SK-N-SH treated with all-trans-retinoic acid at 6 μM for 48 hours (cell line): Measurements from ENCODE around the gene EEFSEC.

Source experiments
- ATAC-seq: fragments of 200-7000 bp; cut with Tn5 transposase; 3 replicates; pipeline ENCODE4 v1.9.1; 2020; ENCODE audit warnings: mild to moderate bottlenecking, moderate library complexity
- ARNTL ChIP-seq: fragments of 450-650 bp; formaldehyde crosslinking; IDR thresholded peaks from 2 replicates; pipeline ENCODE4 v1.5.0; 2020; ENCODE audit warnings: low read depth, mild to moderate bottlenecking, moderate library complexity, borderline replicate concordance
- BACH2 ChIP-seq: fragments of 250-450 bp; sonication (Bioruptor Pico); IDR thresholded peaks from 2 replicates; pipeline ENCODE4 v1.9.0; 2021; ENCODE audit warnings: mild to moderate bottlenecking, borderline replicate concordance
- CREB5 ChIP-seq: fragments of 250-450 bp; sonication (Bioruptor Pico); IDR thresholded peaks from 2 replicates; pipeline ENCODE4 v1.5.1; 2020; ENCODE audit warnings: low read depth, mild to moderate bottlenecking, moderate library complexity
- CSDC2 ChIP-seq: fragments of 250-450 bp; sonication (Bioruptor Pico); IDR thresholded peaks from 2 replicates; pipeline ENCODE4 v1.5.0; 2020; ENCODE audit warnings: mild to moderate bottlenecking, moderate library complexity
- CSRNP3 ChIP-seq: fragments of 250-450 bp; sonication (Bioruptor Pico); IDR thresholded peaks from 2 replicates; pipeline ENCODE4 v1.5.1; 2021; ENCODE audit warnings: mild to moderate bottlenecking, moderate library complexity
- ESRRG ChIP-seq: fragments of 250-450 bp; sonication (Bioruptor Pico); IDR thresholded peaks from 2 replicates; pipeline ENCODE4 v1.6.1; 2021; ENCODE audit warnings: mild to moderate bottlenecking
- GLIS3 ChIP-seq: fragments of 250-450 bp; sonication (Bioruptor Pico); IDR thresholded peaks from 2 replicates; pipeline ENCODE4 v1.5.0; 2020; ENCODE audit warnings: mild to moderate bottlenecking, moderate library complexity
- ISL1 ChIP-seq: fragments of 250-450 bp; sonication (Bioruptor Pico); IDR thresholded peaks from 2 replicates; pipeline ENCODE4 v2.1.2; 2022; ENCODE audit warnings: mild to moderate bottlenecking, moderate library complexity
- OSR1 ChIP-seq: fragments of 250-450 bp; sonication (Bioruptor Pico); IDR thresholded peaks from 2 replicates; pipeline ENCODE4 v1.8.0; 2022; ENCODE audit warnings: moderate library complexity, mild to moderate bottlenecking, inconsistent platforms
- PPARA ChIP-seq: fragments of 250-450 bp; sonication (Bioruptor Pico); IDR thresholded peaks from 2 replicates; pipeline ENCODE4 v1.5.0; 2020; ENCODE audit warnings: mild to moderate bottlenecking, borderline replicate concordance
- SNAI2 ChIP-seq: fragments of 250-450 bp; sonication (Bioruptor Pico); IDR thresholded peaks from 2 replicates; pipeline ENCODE4 v1.5.0; 2020; ENCODE audit warnings: mild to moderate bottlenecking, moderate library complexity
- TCF4 ChIP-seq: fragments of 250-450 bp; sonication (Bioruptor Pico); IDR thresholded peaks from 2 replicates; pipeline ENCODE4 v1.8.0; 2021; ENCODE audit warnings: mild to moderate bottlenecking, moderate library complexity, borderline replicate concordance
- TOX ChIP-seq: fragments of 250-450 bp; sonication (Bioruptor Pico); IDR thresholded peaks from 2 replicates; pipeline ENCODE4 v1.8.0; 2021; ENCODE audit warnings: mild to moderate bottlenecking, moderate library complexity, borderline replicate concordance
- ZC3H10 ChIP-seq: fragments of 250-450 bp; sonication (Bioruptor Pico); IDR thresholded peaks from 2 replicates; pipeline ENCODE4 v1.5.1; 2021; ENCODE audit warnings: mild to moderate bottlenecking, moderate library complexity
- ZFP3 ChIP-seq: fragments of 250-450 bp; sonication (Bioruptor Pico); IDR thresholded peaks from 2 replicates; pipeline ENCODE4 v1.5.0; 2020; ENCODE audit warnings: mild to moderate bottlenecking, moderate library complexity
- ZFP30 ChIP-seq: fragments of 450-650 bp; formaldehyde crosslinking; IDR thresholded peaks from 2 replicates; pipeline ENCODE4 v1.5.0; 2022; ENCODE audit warnings: mild to moderate bottlenecking, moderate library complexity
- ZNF565 ChIP-seq: fragments of 450-650 bp; formaldehyde crosslinking; conservative IDR thresholded peaks from 2 replicates; pipeline ENCODE4 v1.5.0; 2020; ENCODE audit warnings: low read depth, mild to moderate bottlenecking, moderate library complexity
- ZNF70 ChIP-seq: fragments of 450-650 bp; formaldehyde crosslinking; IDR thresholded peaks from 2 replicates; pipeline ENCODE4 v1.5.0; 2020; ENCODE audit warnings: mild to moderate bottlenecking, moderate library complexity
- ZNF8 ChIP-seq: fragments of 450-650 bp; formaldehyde crosslinking; IDR thresholded peaks from 2 replicates; pipeline ENCODE4 v1.5.0; 2020; ENCODE audit warnings: mild to moderate bottlenecking, moderate library complexity
- TF ChIP-seq, protein P1 (sequence below): fragments of 250-450 bp; sonication (Bioruptor Pico); IDR thresholded peaks from 2 replicates; pipeline ENCODE4 v1.8.0; 2020; ENCODE audit warnings: mild to moderate bottlenecking, moderate library complexity, borderline replicate concordance
- TF ChIP-seq, protein P2 (sequence below): fragments of 250-450 bp; sonication (Bioruptor Pico); IDR thresholded peaks from 2 replicates; pipeline ENCODE4 v1.8.0; 2021; ENCODE audit warnings: low read depth, mild to moderate bottlenecking, moderate library complexity, borderline replicate concordance
- TF ChIP-seq, protein P3 (sequence below): fragments of 250-450 bp; sonication (Bioruptor Pico); IDR thresholded peaks from 2 replicates; pipeline ENCODE4 v1.5.0; 2020; ENCODE audit warnings: mild to moderate bottlenecking, moderate library complexity

The EEFSEC gene

GRCh38 chr3:128329491-128330213, 176.4 kb downstream of the EEFSEC start (continued):
- TF ChIP-seq PPARA (CRISPR knock-in tag), result no peak

GRCh38 chr3:128330214-128330842, 177.0 kb downstream of the EEFSEC start:
- no peak for ATAC-seq

DNA sequence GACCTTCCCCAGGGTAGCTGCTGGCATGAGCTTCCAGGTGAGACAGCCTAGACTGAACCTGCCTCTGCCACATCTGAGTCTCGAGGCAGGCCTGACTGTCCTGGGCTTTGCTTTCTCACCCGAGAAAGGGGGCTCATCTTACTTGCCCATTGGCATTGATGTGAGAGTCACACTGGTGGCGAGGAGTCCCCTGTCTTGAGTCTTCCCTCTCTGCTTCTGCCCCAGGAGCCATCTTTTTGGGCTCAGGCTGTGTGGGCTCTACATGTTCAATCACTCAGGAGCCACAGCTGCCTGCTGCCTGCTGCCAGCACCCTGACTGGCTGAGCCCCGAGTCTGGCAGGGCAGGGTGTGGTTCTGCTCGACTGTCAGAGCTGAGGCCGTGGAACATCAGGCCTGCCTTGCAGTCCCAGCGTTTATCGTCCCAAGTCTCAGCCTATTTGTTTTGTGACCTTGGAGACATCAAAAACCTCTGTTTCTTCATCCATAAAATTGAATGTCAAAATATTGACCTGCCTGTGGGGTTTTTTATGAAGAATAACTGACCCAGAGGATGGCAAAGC, 180.9 kb downstream of the EEFSEC start:
- TF ChIP-seq OSR1 (CRISPR knock-in tag) (no peak), CSRNP3 (CRISPR knock-in tag) (no peak), ESRRG (CRISPR knock-in tag) (no peak), ZNF565 (CRISPR knock-in tag) (no peak), ZNF70 (CRISPR knock-in tag) (no peak), TOX (no peak), ISL1 (CRISPR knock-in tag) (no peak), ZFP30 (CRISPR knock-in tag) (no peak), BACH2 (no peak), CREB5 (CRISPR knock-in tag) (no peak), TCF4 (no peak), SNAI2 (no peak), ZFP3 (CRISPR knock-in tag) (no peak), ZC3H10 (CRISPR knock-in tag) (no peak), CSDC2 (no peak)
- TF ChIP-seq, protein P1, sequence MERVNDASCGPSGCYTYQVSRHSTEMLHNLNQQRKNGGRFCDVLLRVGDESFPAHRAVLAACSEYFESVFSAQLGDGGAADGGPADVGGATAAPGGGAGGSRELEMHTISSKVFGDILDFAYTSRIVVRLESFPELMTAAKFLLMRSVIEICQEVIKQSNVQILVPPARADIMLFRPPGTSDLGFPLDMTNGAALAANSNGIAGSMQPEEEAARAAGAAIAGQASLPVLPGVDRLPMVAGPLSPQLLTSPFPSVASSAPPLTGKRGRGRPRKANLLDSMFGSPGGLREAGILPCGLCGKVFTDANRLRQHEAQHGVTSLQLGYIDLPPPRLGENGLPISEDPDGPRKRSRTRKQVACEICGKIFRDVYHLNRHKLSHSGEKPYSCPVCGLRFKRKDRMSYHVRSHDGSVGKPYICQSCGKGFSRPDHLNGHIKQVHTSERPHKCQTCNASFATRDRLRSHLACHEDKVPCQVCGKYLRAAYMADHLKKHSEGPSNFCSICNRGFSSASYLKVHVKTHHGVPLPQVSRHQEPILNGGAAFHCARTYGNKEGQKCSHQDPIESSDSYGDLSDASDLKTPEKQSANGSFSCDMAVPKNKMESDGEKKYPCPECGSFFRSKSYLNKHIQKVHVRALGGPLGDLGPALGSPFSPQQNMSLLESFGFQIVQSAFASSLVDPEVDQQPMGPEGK (CRISPR knock-in tag), result no peak
- TF ChIP-seq, protein P2, sequence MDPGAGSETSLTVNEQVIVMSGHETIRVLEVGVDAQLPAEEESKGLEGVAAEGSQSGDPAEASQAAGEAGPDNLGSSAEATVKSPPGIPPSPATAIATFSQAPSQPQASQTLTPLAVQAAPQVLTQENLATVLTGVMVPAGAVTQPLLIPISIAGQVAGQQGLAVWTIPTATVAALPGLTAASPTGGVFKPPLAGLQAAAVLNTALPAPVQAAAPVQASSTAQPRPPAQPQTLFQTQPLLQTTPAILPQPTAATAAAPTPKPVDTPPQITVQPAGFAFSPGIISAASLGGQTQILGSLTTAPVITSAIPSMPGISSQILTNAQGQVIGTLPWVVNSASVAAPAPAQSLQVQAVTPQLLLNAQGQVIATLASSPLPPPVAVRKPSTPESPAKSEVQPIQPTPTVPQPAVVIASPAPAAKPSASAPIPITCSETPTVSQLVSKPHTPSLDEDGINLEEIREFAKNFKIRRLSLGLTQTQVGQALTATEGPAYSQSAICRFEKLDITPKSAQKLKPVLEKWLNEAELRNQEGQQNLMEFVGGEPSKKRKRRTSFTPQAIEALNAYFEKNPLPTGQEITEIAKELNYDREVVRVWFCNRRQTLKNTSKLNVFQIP (CRISPR knock-in tag), result no peak
- TF ChIP-seq, protein P3, sequence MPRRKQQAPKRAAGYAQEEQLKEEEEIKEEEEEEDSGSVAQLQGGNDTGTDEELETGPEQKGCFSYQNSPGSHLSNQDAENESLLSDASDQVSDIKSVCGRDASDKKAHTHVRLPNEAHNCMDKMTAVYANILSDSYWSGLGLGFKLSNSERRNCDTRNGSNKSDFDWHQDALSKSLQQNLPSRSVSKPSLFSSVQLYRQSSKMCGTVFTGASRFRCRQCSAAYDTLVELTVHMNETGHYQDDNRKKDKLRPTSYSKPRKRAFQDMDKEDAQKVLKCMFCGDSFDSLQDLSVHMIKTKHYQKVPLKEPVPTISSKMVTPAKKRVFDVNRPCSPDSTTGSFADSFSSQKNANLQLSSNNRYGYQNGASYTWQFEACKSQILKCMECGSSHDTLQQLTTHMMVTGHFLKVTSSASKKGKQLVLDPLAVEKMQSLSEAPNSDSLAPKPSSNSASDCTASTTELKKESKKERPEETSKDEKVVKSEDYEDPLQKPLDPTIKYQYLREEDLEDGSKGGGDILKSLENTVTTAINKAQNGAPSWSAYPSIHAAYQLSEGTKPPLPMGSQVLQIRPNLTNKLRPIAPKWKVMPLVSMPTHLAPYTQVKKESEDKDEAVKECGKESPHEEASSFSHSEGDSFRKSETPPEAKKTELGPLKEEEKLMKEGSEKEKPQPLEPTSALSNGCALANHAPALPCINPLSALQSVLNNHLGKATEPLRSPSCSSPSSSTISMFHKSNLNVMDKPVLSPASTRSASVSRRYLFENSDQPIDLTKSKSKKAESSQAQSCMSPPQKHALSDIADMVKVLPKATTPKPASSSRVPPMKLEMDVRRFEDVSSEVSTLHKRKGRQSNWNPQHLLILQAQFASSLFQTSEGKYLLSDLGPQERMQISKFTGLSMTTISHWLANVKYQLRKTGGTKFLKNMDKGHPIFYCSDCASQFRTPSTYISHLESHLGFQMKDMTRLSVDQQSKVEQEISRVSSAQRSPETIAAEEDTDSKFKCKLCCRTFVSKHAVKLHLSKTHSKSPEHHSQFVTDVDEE (CRISPR knock-in tag), result no peak
- TF ChIP-seq, all 23 proteins: peak for 0
- ATAC-seq, result no peak

More at GRCh38 chr3:128330214-128330842, 177.0 kb downstream of the EEFSEC start:
- TF ChIP-seq CREB5 (CRISPR knock-in tag), result no peak
- no peak for TF ChIP-seq ZC3H10 (CRISPR knock-in tag)
- no peak for TF ChIP-seq OSR1 (CRISPR knock-in tag)
- TF ChIP-seq ESRRG (CRISPR knock-in tag), result no peak
- no peak for TF ChIP-seq ZNF8 (CRISPR knock-in tag)
- TF ChIP-seq ARNTL (CRISPR knock-in tag), result no peak
- TF ChIP-seq ZNF70 (CRISPR knock-in tag), result no peak
- no peak for TF ChIP-seq PPARA (CRISPR knock-in tag)
- no peak for TF ChIP-seq GLIS3 (CRISPR knock-in tag)
- TF ChIP-seq ISL1 (CRISPR knock-in tag), result no peak
- TF ChIP-seq CSDC2, result no peak
- no peak for TF ChIP-seq SNAI2
- TF ChIP-seq BACH2, result no peak
